Colonic mucosa (tissue), 4 donors: ENCODE measurements around the gene MAST2. TPM values are rescaled to one million over a fixed set of nuclear protein-coding genes. Genes with fewer than 3 reads are reported as not detected.

ENCODE experiments used
- DNase-seq: peaks from one replicate; pipeline ENCODE4 v3.0.0-alpha.2; 2020
- H3K27ac ChIP-seq: fragments of 200-600 bp; one replicate; pipeline ENCODE4 v1.8.0; 2021
- H3K27me3 ChIP-seq: fragments of 200-600 bp; one replicate; pipeline ENCODE4 v1.8.0; 2021
- H3K36me3 ChIP-seq: fragments of 200-600 bp; one replicate; pipeline ENCODE4 v1.8.0; 2021
- H3K4me1 ChIP-seq: fragments of 200-600 bp; one replicate; pipeline ENCODE4 v1.8.0; 2021; ENCODE audit warnings: mild to moderate bottlenecking
- H3K4me3 ChIP-seq: fragments of 200-600 bp; one replicate; pipeline ENCODE4 v1.8.0; 2021
- H3K9ac ChIP-seq, 2 donors: one replicate each; pipeline ENCODE4 v1.7.0; 2013; ENCODE audit warnings: control low read depth in 2 of 2, low read depth in 2 of 2, low read length in 2 of 2
- H3K9me3 ChIP-seq: fragments of 200-600 bp; one replicate; pipeline ENCODE4 v1.8.0; 2021
- CTCF ChIP-seq: fragments of 200-600 bp; IDR thresholded peaks from one replicate; pipeline ENCODE4 v1.8.0; 2022; ENCODE audit warnings: antibody characterized with exemption, mild to moderate bottlenecking
- intact Hi-C: fragments of 100-400 bp; cut with DNase I; formaldehyde crosslinking; loops from one replicate; pipeline ENCODE4 v1.14.1; 2022
- total RNA-seq, 2 donors: library from RNA; stranded (reverse); fragmentation: NEBNext Ultra II Directional in 1 of 2; extraction: Animal tissue kit (Norgen Biotek cat#: 25700) in 1 of 2; gene quantifications; one replicate each; pipeline ENCODE4 v1.2.1, GENCODE V29; 2021
- donor health status: healthy.
- donor health status: DM: no; HTN: no; CAD: no.
- donor health status: DM: no; HTN: no; CAD: no.

Gene MAST2
- total RNA-seq, 2 donors from 2014 or later = 76.3 to 79.1 TPM

GRCh38 chr1:45922374-45922773 is 119.0 kb downstream of the MAST2 start:
- TF ChIP-seq CTCF = no peak
- DNase-seq = no peak
- H3K9me3 ChIP-seq = no peaks in the 10 kb centered on the region
- intact Hi-C loops = no loop called here
- no peak overlapping the region for H3K9ac ChIP-seq
- H3K4me1 ChIP-seq = no peaks in the 10 kb centered on the region
- H3K4me3 ChIP-seq = no peak overlapping the region
- H3K27ac ChIP-seq = no peak overlapping the region
- H3K27me3 ChIP-seq = no peaks in the 10 kb centered on the region
- no peaks in the 10 kb centered on the region for H3K36me3 ChIP-seq

GRCh38 chr1:45922813-45923212 is 119.4 kb downstream of the MAST2 start:
- intact Hi-C loops = no loop called here
- Histone ChIP-seq H3K4me3 (no peak overlapping the region), H3K27ac (no peak overlapping the region), H3K9me3 (no peaks in the 10 kb centered on the region), H3K4me1 (no peaks in the 10 kb centered on the region), H3K27me3 (no peaks in the 10 kb centered on the region), H3K9ac (no peak overlapping the region), H3K36me3 (no peaks in the 10 kb centered on the region)
- no peak for TF ChIP-seq CTCF
- DNase-seq = no peak

- Histone ChIP-seq H3K4me3 (no peak overlapping the region), H3K9me3 (no peaks in the 10 kb centered on the region), H3K4me1 (no peaks in the 10 kb centered on the region), H3K36me3 (no peaks in the 10 kb centered on the region), H3K27ac (no peak overlapping the region), H3K9ac (no peak overlapping the region), H3K27me3 (no peaks in the 10 kb centered on the region)
- intact Hi-C loops = no loop called here
- no peak for DNase-seq
- TF ChIP-seq CTCF = no peak
These were observed 119.9 kb downstream of the MAST2 start for GRCh38 chr1:45923343-45923742.

- TF ChIP-seq CTCF = no peak
- intact Hi-C loops = no loop called here
- no peaks in the 10 kb centered on the region for H3K9me3 ChIP-seq
These were observed 121.3 kb downstream of the MAST2 start for GRCh38 chr1:45924736-45925135.

GRCh38 chr1:45925728-45926287 is 122.4 kb downstream of the MAST2 start:
- DNase-seq = no peak
- intact Hi-C loops = no loop called here
- Histone ChIP-seq H3K36me3 (no peaks in the 10 kb centered on the region), H3K4me3 (no peak overlapping the region), H3K4me1 (no peaks in the 10 kb centered on the region), H3K9me3 (no peaks in the 10 kb centered on the region), H3K27ac (no peak overlapping the region), H3K9ac (no peak overlapping the region), H3K27me3 (no peaks in the 10 kb centered on the region)
- TF ChIP-seq CTCF = no peak

More at GRCh38 chr1:45924736-45925135, 121.3 kb downstream of the MAST2 start:
- H3K27ac ChIP-seq = no peak overlapping the region
- H3K9ac ChIP-seq = no peak overlapping the region
- H3K27me3 ChIP-seq = no peaks in the 10 kb centered on the region
- no peak overlapping the region for H3K4me3 ChIP-seq
- no peaks in the 10 kb centered on the region for H3K36me3 ChIP-seq
- no peaks in the 10 kb centered on the region for H3K4me1 ChIP-seq
- no peak for DNase-seq
